PC-9 (cell line): ENCODE results near the gene CTAG1A.

ENCODE experiments used
- EZH2 ChIP-seq: fragments of 200-600 bp; sonication (generic); IDR thresholded peaks from 2 replicates; pipeline ENCODE4 v1.8.0; 2017; ENCODE audit warnings: antibody characterized with exemption, low read depth
- TF ChIP-seq, protein P1 (sequence below): fragments of 200-600 bp; sonication (generic); conservative IDR thresholded peaks from 2 replicates; pipeline ENCODE4 v1.6.1; 2017; ENCODE audit warnings: mixed run types, antibody characterized with exemption, mild to moderate bottlenecking, moderate library complexity

- TF ChIP-seq, protein P1, sequence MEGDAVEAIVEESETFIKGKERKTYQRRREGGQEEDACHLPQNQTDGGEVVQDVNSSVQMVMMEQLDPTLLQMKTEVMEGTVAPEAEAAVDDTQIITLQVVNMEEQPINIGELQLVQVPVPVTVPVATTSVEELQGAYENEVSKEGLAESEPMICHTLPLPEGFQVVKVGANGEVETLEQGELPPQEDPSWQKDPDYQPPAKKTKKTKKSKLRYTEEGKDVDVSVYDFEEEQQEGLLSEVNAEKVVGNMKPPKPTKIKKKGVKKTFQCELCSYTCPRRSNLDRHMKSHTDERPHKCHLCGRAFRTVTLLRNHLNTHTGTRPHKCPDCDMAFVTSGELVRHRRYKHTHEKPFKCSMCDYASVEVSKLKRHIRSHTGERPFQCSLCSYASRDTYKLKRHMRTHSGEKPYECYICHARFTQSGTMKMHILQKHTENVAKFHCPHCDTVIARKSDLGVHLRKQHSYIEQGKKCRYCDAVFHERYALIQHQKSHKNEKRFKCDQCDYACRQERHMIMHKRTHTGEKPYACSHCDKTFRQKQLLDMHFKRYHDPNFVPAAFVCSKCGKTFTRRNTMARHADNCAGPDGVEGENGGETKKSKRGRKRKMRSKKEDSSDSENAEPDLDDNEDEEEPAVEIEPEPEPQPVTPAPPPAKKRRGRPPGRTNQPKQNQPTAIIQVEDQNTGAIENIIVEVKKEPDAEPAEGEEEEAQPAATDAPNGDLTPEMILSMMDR: no peak
- TF ChIP-seq EZH2: no peak
These were observed 37.5 kb upstream of the CTAG1A start, which contains the start of gene IKBKG for GRCh38 chrX:154547245-154548027.
